Activated effector memory CD4-positive, alpha-beta T cell treated with Interleukin-2 at 50 U/mL for 16 hours (primary cell): ENCODE data around the gene LLGL2.

Experiments
- DNase-seq: peaks from one replicate; pipeline ENCODE4 v3.0.0-alpha.2; 2020

The LLGL2 gene

GRCh38 chr17:75619506-75620431, 94.3 kb downstream of the LLGL2 start:
- no peak for DNase-seq

- DNase-seq: no peak
These were observed 96.0 kb downstream of the LLGL2 start for GRCh38 chr17:75621489-75621888.

- DNase-seq: no peak
These were observed 96.6 kb downstream of the LLGL2 start for GRCh38 chr17:75622076-75622475.

- no peak for DNase-seq
These were observed 97.3 kb downstream of the LLGL2 start for GRCh38 chr17:75622771-75623273.

GRCh38 chr17:75623386-75623785, 97.9 kb downstream of the LLGL2 start:
- DNase-seq: no peak

- DNase-seq: no peak
These were observed 98.5 kb downstream of the LLGL2 start for GRCh38 chr17:75624021-75624420.
